ENCODE results near the gene C11orf52.
A peak's percentile ranks its signal among the peaks of the same experiment; 100 is the strongest.

Gene C11orf52

GRCh38 chr11:111937461-111937769 lies 18.7 kb downstream of the C11orf52 start:
- no peak for DNase-seq (ENCODE audit: low read depth)
- peak overlapping the region; percentile 49 for H3K4me3 ChIP-seq (ENCODE audit: low read length)
- TF ChIP-seq CTCF (IDR thresholded peaks at IDR 0.05; ENCODE audit: insufficient read depth, low read depth, low read length, missing control alignments) = no peak

GRCh38 chr11:111937844-111938243 lies 19.1 kb downstream of the C11orf52 start:
- TF ChIP-seq CTCF (IDR thresholded peaks at IDR 0.05; ENCODE audit: insufficient read depth, low read depth, low read length, missing control alignments) = no peak
- no peak overlapping the region for H3K4me3 ChIP-seq (ENCODE audit: low read length)
- DNase-seq (ENCODE audit: low read depth) = no peak

GRCh38 chr11:111938687-111939160 lies 20.0 kb downstream of the C11orf52 start:
- TF ChIP-seq CTCF (IDR thresholded peaks at IDR 0.05; ENCODE audit: insufficient read depth, low read depth, low read length, missing control alignments) = no peak
- no peak overlapping the region for H3K4me3 ChIP-seq (ENCODE audit: low read length)
- peak; percentile 62 for DNase-seq (ENCODE audit: low read depth)

GRCh38 chr11:111939836-111940604 lies 21.3 kb downstream of the C11orf52 start:
- no peak for TF ChIP-seq CTCF (IDR thresholded peaks at IDR 0.05; ENCODE audit: insufficient read depth, low read depth, low read length, missing control alignments)
- peak; percentile 82 for DNase-seq (ENCODE audit: low read depth)
- H3K4me3 ChIP-seq (ENCODE audit: low read length) = no peak overlapping the region

GRCh38 chr11:111941963-111942362 lies 23.2 kb downstream of the C11orf52 start:
- peak; percentile 78 for DNase-seq (ENCODE audit: low read depth)
- no peak for TF ChIP-seq CTCF (IDR thresholded peaks at IDR 0.05; ENCODE audit: insufficient read depth, low read depth, low read length, missing control alignments)

GRCh38 chr11:111942829-111943228 lies 24.1 kb downstream of the C11orf52 start:
- no peak overlapping the region for H3K4me3 ChIP-seq (ENCODE audit: low read length)
- peak; percentile 85 for DNase-seq (ENCODE audit: low read depth)
- TF ChIP-seq CTCF (IDR thresholded peaks at IDR 0.05; ENCODE audit: insufficient read depth, low read depth, low read length, missing control alignments) = no peak

More at GRCh38 chr11:111941963-111942362, 23.2 kb downstream of the C11orf52 start:
- H3K4me3 ChIP-seq (ENCODE audit: low read length) = no peak overlapping the region

- TF ChIP-seq CTCF (IDR thresholded peaks at IDR 0.05; ENCODE audit: insufficient read depth, low read depth, low read length, missing control alignments) = no peak
- DNase-seq (ENCODE audit: low read depth) = peak; percentile 79
- H3K4me3 ChIP-seq (ENCODE audit: low read length) = no peak overlapping the region
Observed at GRCh38 chr11:111944139-111944538, 25.4 kb downstream of the C11orf52 start.
